AG04450 (cell line): ENCODE results near the gene GRID1. TPM values are rescaled to one million over a fixed set of nuclear protein-coding genes. Genes with fewer than 3 reads are reported as not detected.

Experiments used
- CTCF ChIA-PET: fragments of 300-600, 350-600 bp; formaldehyde crosslinking; extraction: SDS; loops from one replicate; lab custom pipeline; 2022; ENCODE audit warnings: antibody characterized with exemption, inconsistent platforms; lab: Charles Lee
- POLR2A ChIA-PET: fragments of 350-600 bp; formaldehyde crosslinking; extraction: SDS; loops from one replicate; lab custom pipeline; 2021; ENCODE audit warnings: antibody characterized with exemption, inconsistent platforms; lab: Yijun Ruan, JAX
- DNase-seq: peaks from one replicate; pipeline ENCODE4 v3.0.0-alpha.2; 2011; ENCODE audit warnings: low read depth, low spot score
- H3K27ac ChIP-seq: one replicate; pipeline ENCODE4 v1.5.1; 2012; ENCODE audit warnings: low read depth, low read length, control low read depth
- H3K27me3 ChIP-seq: one replicate; pipeline ENCODE4 v1.6.0; 2012; ENCODE audit warnings: low read length; ENCODE audit not compliant: control insufficient read depth, insufficient read depth
- H3K4me3 ChIP-seq: 2 replicates; pipeline ENCODE4 v1.5.1; 2011; ENCODE audit warnings: mild to moderate bottlenecking, low read depth, low read length, control low read depth
- H3K9me3 ChIP-seq: 2 replicates; pipeline ENCODE4 v1.5.1; 2012; ENCODE audit warnings: low read length; ENCODE audit not compliant: control insufficient read depth, insufficient read depth
- CTCF ChIP-seq: IDR thresholded peaks from 2 replicates; pipeline ENCODE4 v1.5.1; 2011; ENCODE audit warnings: low read depth, low read length, control low read depth, inconsistent platforms
- polyA plus RNA-seq: library from polyadenylated mRNA; depleted of rRNA; stranded (reverse); fragments of >200 nt; gene quantifications from 2 replicates; pipeline ENCODE4 v1.2.3, GENCODE V29; 2011

The GRID1 gene
- polyA plus RNA-seq, 1 experiment: not detected

- ChIA-PET POLR2A (no interaction called here), CTCF (no interaction called here)
- TF ChIP-seq CTCF: no peak
Measured at GRCh38 chr10:85874208-85874607, 492.4 kb downstream of the GRID1 start.

GRCh38 chr10:85873063-85873462 lies 493.5 kb downstream of the GRID1 start:
- no peak for TF ChIP-seq CTCF

More at GRCh38 chr10:85874208-85874607, 492.4 kb downstream of the GRID1 start:
- Histone ChIP-seq H3K9me3 (peaks cover 5% of the 10 kb centered on the region; the same call in 1 of the 2 replicates), H3K4me3 (no peak overlapping the region), H3K27me3 (no peaks in the 10 kb centered on the region), H3K27ac (no peak overlapping the region)
- no peak for DNase-seq

GRCh38 chr10:85868627-85869499 lies 497.7 kb downstream of the GRID1 start:
- Histone ChIP-seq H3K9me3 (peaks cover 30% of the 10 kb centered on the region), H3K27ac (no peak overlapping the region), H3K4me3 (no peak overlapping the region), H3K27me3 (no peaks in the 10 kb centered on the region)
- ChIA-PET POLR2A (no interaction called here), CTCF (no interaction called here)
- TF ChIP-seq CTCF: no peak
- DNase-seq: no peak

More at GRCh38 chr10:85873063-85873462, 493.5 kb downstream of the GRID1 start:
- Histone ChIP-seq H3K4me3 (no peak overlapping the region), H3K27ac (no peak overlapping the region), H3K27me3 (no peaks in the 10 kb centered on the region), H3K9me3 (peaks cover 14% of the 10 kb centered on the region)
- DNase-seq: no peak
- POLR2A ChIA-PET: no interaction called here
- CTCF ChIA-PET: no interaction called here

GRCh38 chr10:85864868-85865526 lies 501.6 kb downstream of the GRID1 start:
- ChIA-PET POLR2A (no interaction called here), CTCF (no interaction called here)
- H3K27me3 ChIP-seq: no peaks in the 10 kb centered on the region
- no peak for TF ChIP-seq CTCF
- H3K4me3 ChIP-seq: no peak overlapping the region
- no peak for DNase-seq
- H3K9me3 ChIP-seq: peaks cover 51% of the 10 kb centered on the region
- H3K27ac ChIP-seq: no peak overlapping the region

DNA sequence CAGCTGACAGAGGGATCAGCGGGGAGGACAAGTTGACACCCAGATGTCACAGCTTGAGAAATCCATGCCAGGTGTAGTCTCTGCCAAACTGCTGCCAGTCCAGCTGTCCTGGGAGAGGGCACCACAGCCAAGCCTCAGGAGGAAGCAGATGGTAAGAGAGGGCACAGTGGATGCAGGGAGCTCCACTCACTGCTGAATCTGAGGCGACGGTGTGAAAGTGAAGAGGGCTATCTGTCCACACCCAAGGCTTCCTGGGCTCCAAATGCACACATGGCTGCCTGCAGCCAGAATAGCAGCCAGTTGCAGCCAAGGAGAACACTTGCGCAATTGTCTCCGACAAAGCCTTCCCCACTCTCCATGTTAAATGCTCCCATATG lies 502.4 kb downstream of the GRID1 start:
- H3K9me3 ChIP-seq: peaks cover 55% of the 10 kb centered on the region
- no peak for DNase-seq
- H3K27me3 ChIP-seq: no peaks in the 10 kb centered on the region
- no peak overlapping the region for H3K27ac ChIP-seq
- ChIA-PET POLR2A (no interaction called here), CTCF (no interaction called here)
- H3K4me3 ChIP-seq: no peak overlapping the region
- no peak for TF ChIP-seq CTCF
